OCI-LY7 (cell line): ENCODE data around the gene AREG.

Experiments used
- EZH2phosphoT487 ChIP-seq: fragments of 200-600 bp; sonication (generic); IDR thresholded peaks from 2 replicates; pipeline ENCODE4 v1.6.1; 2018; ENCODE audit warnings: low read depth, borderline replicate concordance, mild to moderate bottlenecking, mixed run types, antibody characterized with exemption, low read length, moderate library complexity, mixed read lengths
- TF ChIP-seq, protein P1 (sequence below): fragments of 200-600 bp; sonication (generic); conservative IDR thresholded peaks from 2 replicates; pipeline ENCODE4 v1.5.1; 2014; ENCODE audit warnings: mild to moderate bottlenecking, antibody characterized with exemption, low read length, moderate library complexity, mixed read lengths

DNA sequence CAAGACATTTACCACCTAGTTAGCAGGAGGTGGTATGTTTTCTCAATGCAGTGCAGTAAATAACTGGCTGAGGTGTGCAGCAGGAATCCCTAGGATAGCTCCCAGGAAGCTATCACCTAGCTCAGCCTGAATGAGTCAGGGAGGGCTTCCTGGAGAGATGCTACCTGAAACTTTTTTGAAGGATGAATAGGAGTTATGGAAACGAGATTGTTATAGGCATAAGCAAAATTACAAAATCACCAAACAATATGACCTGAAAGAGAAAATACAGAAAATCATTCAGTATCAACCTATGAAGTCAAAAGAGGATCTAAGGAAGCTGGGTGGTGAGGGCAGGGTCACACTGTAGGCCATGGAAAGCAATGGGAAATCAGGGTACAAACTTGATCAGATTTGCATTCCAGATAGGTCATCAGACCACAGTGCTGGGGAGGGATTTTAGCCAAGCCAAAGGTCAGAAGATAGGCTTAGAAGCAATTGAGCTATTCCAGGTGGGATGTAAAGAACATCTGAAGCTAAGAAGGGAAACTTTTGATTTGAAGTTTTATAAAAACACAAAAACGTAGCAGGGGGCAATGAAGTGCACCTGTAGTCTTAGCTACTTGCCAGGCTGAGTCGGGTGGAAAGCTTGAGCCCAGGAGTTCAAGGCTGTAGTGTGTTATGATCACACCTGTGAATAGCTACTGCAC lies 11.3 kb downstream of the AREG start:
- no peak for TF ChIP-seq EZH2phosphoT487
- TF ChIP-seq, protein P1, sequence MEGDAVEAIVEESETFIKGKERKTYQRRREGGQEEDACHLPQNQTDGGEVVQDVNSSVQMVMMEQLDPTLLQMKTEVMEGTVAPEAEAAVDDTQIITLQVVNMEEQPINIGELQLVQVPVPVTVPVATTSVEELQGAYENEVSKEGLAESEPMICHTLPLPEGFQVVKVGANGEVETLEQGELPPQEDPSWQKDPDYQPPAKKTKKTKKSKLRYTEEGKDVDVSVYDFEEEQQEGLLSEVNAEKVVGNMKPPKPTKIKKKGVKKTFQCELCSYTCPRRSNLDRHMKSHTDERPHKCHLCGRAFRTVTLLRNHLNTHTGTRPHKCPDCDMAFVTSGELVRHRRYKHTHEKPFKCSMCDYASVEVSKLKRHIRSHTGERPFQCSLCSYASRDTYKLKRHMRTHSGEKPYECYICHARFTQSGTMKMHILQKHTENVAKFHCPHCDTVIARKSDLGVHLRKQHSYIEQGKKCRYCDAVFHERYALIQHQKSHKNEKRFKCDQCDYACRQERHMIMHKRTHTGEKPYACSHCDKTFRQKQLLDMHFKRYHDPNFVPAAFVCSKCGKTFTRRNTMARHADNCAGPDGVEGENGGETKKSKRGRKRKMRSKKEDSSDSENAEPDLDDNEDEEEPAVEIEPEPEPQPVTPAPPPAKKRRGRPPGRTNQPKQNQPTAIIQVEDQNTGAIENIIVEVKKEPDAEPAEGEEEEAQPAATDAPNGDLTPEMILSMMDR = no peak
